PC-9 (cell line): ENCODE results near the gene RUNX1. TPM values are rescaled to one million over a fixed set of nuclear protein-coding genes. Genes with fewer than 3 reads are reported as not detected.
"Not testable (repeated sequence)": the region's sequence is repeated elsewhere in the genome, so short reads cannot be mapped to it uniquely, and the experiment has no call there.

Experiments used
- BruUV-seq: library from RNA; stranded (reverse); fragments of 400-500 nt; replicated peaks from 2 replicates; lab custom pipeline; 2021; lab: Mats Ljungman, UMichigan
- CTCF ChIA-PET: fragments of 300-600 bp; sonication (Branson Sonifier 250); formaldehyde crosslinking; loops from one replicate; lab custom pipeline; 2022; ENCODE audit warnings: antibody characterized with exemption; lab: Charles Lee
- POLR2A ChIA-PET: fragments of 300-600 bp; sonication (Branson Sonifier 250); formaldehyde crosslinking; loops from one replicate; lab custom pipeline; 2022; ENCODE audit warnings: antibody characterized with exemption; ENCODE audit not compliant: unreplicated experiment; lab: Charles Lee
- DNase-seq, 2 experiments: peaks; one replicate each; pipeline versions ENCODE4 v3.0.0 to v3.0.0-alpha.2; 2015 to 2022; ENCODE audit warnings: mixed read lengths in 1 of 2
- H2AFZ ChIP-seq: fragments of 200-600 bp; sonication (generic); 2 replicates; pipeline ENCODE4 v1.8.1; 2017; ENCODE audit warnings: antibody characterized with exemption
- H3F3A ChIP-seq: fragments of 200-600 bp; sonication (generic); 2 replicates; pipeline ENCODE4 v1.8.1; 2017; ENCODE audit warnings: antibody characterized with exemption, mild to moderate bottlenecking, low read depth; ENCODE audit not compliant: insufficient read depth
- H3K27ac ChIP-seq: fragments of 200-600 bp; sonication (generic); 2 replicates; pipeline ENCODE4 v1.6.1; 2016; ENCODE audit warnings: mixed run types
- H3K27me3 ChIP-seq: fragments of 200-600 bp; sonication (generic); 2 replicates; pipeline ENCODE4 v1.6.1; 2016; ENCODE audit warnings: low read depth, mixed run types; ENCODE audit not compliant: insufficient read depth
- H3K36me3 ChIP-seq: fragments of 200-600 bp; sonication (generic); 2 replicates; pipeline ENCODE4 v1.6.1; 2016; ENCODE audit warnings: low read depth, mixed run types
- H3K4me1 ChIP-seq: fragments of 200-600 bp; sonication (generic); replicated peaks from 2 replicates; pipeline ENCODE4 v1.6.1; 2016; ENCODE audit warnings: mixed run types; ENCODE audit not compliant: insufficient read depth
- H3K4me2 ChIP-seq: fragments of 200-600 bp; sonication (generic); 2 replicates; pipeline ENCODE4 v1.6.1; 2017; ENCODE audit warnings: mixed run types
- H3K4me3 ChIP-seq: fragments of 200-600 bp; sonication (generic); 2 replicates; pipeline ENCODE4 v1.6.1; 2016; ENCODE audit warnings: mixed run types
- H3K79me2 ChIP-seq: fragments of 200-600 bp; sonication (generic); 2 replicates; pipeline ENCODE4 v1.6.1; 2017; ENCODE audit warnings: low read depth, mixed run types
- H3K9me2 ChIP-seq: fragments of 200-600 bp; sonication (generic); 2 replicates; pipeline ENCODE4 v1.8.1; 2017; ENCODE audit warnings: mild to moderate bottlenecking; ENCODE audit not compliant: insufficient read depth
- H3K9me3 ChIP-seq: fragments of 200-600 bp; sonication (generic); 2 replicates; pipeline ENCODE4 v1.8.1; 2016; ENCODE audit warnings: low read depth; ENCODE audit not compliant: insufficient read depth
- H4K20me1 ChIP-seq: fragments of 200-600 bp; sonication (generic); 2 replicates; pipeline ENCODE4 v1.8.1; 2017; ENCODE audit not compliant: insufficient read depth
- EZH2 ChIP-seq: fragments of 200-600 bp; sonication (generic); IDR thresholded peaks from 2 replicates; pipeline ENCODE4 v1.8.0; 2017; ENCODE audit warnings: antibody characterized with exemption, low read depth
- intact Hi-C: fragments of 100-400 bp; cut with micrococcal nuclease; formaldehyde crosslinking; loops from one replicate; pipeline ENCODE4 v1.10.0; 2022; ENCODE audit not compliant: unreplicated experiment
- total RNA-seq: library from RNA; stranded (reverse); gene quantifications from 2 replicates; pipeline ENCODE4 v1.2.3, GENCODE V29; 2021
- TF ChIP-seq, protein P1 (sequence below): fragments of 200-600 bp; sonication (generic); conservative IDR thresholded peaks from 2 replicates; pipeline ENCODE4 v1.6.1; 2017; ENCODE audit warnings: mixed run types, antibody characterized with exemption, mild to moderate bottlenecking, moderate library complexity

The RUNX1 gene
- total RNA-seq, 1 experiment from 2014 or later: 58.5 TPM

DNA sequence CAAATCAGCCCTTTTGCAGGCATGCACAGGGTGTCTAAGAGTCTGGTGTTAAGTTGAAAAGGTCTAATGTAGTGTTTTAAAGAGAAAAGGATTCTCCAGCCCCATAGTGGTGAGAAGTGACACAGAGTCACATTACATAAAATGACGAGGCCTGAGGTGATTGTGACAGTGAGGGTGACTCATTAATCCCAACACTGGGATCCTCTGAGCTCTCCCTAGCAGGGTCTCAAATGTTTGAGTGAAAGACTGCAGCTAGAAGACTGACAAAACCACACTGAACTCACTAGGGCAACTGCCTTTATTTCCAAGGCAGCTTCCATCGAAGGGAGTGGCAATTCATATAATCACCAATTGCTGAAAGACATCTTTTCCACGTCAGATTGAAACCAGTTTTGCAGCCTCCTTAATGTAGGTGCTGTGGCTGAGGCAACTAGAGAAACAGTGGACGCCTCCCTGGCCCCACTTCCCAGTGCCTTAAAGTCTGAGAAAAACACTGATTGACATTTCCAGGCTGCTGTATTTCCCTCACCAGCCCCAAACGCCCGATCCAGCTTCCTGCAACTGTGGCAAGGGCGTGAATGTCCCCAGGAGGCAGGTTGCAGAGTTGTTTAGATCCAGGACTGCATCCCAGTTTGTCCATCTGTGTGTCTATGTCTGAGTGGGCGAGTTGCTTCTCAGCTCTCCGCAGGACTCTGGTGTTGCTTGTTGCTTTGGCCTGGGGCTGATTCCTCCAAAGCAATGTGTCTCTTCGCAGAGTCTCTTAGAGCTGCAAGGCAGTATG, 81.4 kb downstream of the RUNX1 start:
- Histone ChIP-seq H4K20me1 (no peaks in the 10 kb centered on the region; the same call in 1 of the 2 replicates), H3K9me2 (no peaks in the 10 kb centered on the region), H3K4me3 (no peak overlapping the region), H2AFZ (no peak overlapping the region), H3K79me2 (peaks cover 72% of the 10 kb centered on the region), H3K4me2 (peak overlapping the region; percentile 72), H3K9me3 (no peaks in the 10 kb centered on the region), H3K4me1 (peaks cover 54% of the 10 kb centered on the region), H3K27ac (peak overlapping the region; percentile 92), H3F3A (peaks cover 30% of the 10 kb centered on the region), H3K27me3 (no peaks in the 10 kb centered on the region), H3K36me3 (peaks cover 6% of the 10 kb centered on the region)
- intact Hi-C loops: loop anchor here (1.0 to 10.0 kb wide), 5 partner anchors 11 to 287 kb away; partner anchors contain the start of gene RUNX1
- CTCF ChIA-PET: interaction anchor here (0.8 kb wide), 1 partner anchor 15 kb away, joined by 3 read pairs; no protein-coding TSS in a partner anchor
- POLR2A ChIA-PET: interaction anchor here (0.5 to 0.6 kb wide), 5 partner anchors 11 to 981 kb away, joined by 3 to 7 read pairs (median 4); no protein-coding TSS in a partner anchor
- BruUV-seq: TSS peak; percentile 81
- TF ChIP-seq, protein P1, sequence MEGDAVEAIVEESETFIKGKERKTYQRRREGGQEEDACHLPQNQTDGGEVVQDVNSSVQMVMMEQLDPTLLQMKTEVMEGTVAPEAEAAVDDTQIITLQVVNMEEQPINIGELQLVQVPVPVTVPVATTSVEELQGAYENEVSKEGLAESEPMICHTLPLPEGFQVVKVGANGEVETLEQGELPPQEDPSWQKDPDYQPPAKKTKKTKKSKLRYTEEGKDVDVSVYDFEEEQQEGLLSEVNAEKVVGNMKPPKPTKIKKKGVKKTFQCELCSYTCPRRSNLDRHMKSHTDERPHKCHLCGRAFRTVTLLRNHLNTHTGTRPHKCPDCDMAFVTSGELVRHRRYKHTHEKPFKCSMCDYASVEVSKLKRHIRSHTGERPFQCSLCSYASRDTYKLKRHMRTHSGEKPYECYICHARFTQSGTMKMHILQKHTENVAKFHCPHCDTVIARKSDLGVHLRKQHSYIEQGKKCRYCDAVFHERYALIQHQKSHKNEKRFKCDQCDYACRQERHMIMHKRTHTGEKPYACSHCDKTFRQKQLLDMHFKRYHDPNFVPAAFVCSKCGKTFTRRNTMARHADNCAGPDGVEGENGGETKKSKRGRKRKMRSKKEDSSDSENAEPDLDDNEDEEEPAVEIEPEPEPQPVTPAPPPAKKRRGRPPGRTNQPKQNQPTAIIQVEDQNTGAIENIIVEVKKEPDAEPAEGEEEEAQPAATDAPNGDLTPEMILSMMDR: no peak
- TF ChIP-seq EZH2: no peak
- peak; percentile 60 to 87 for DNase-seq

DNA sequence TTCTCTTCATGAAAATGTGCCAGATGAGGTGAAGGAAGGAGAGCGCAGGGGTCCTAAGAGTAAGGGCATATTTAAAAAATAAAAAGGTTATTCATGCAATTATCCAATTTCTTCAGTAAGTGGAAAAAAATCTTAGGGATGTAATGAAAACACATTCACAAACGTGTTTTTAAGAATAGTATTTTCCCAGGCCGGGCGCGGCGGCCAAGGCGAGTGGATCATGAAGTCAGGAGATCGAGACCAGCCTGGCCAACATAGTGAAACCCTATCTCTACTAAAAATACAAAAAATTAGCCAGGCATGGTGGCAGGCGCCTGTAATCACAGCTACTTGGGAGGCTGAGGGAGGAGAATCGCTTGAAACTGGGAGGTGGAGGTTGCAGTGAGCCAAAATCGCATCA, 82.2 kb downstream of the RUNX1 start:
- CTCF ChIA-PET, H4K20me1 ChIP-seq, H3K4me3 ChIP-seq, H2AFZ ChIP-seq, H3K9me2 ChIP-seq, H3K4me2 ChIP-seq, BruUV-seq, H3K9me3 ChIP-seq, DNase-seq, H3K27me3 ChIP-seq: not testable (repeated sequence)
- Histone ChIP-seq H3K27ac (peak overlapping the region; percentile 92; the same call in 1 of the 2 replicates), H3K4me1 (peaks cover 54% of the 10 kb centered on the region), H3K36me3 (peaks cover 13% of the 10 kb centered on the region), H3F3A (peaks cover 30% of the 10 kb centered on the region), H3K79me2 (peaks cover 64% of the 10 kb centered on the region)
- POLR2A ChIA-PET: interaction anchor here (0.5 to 0.6 kb wide), 4 partner anchors 11 to 130 kb away, joined by 3 to 7 read pairs (median 4); no protein-coding TSS in a partner anchor
- intact Hi-C loops: loop anchor here (1.0 to 10.0 kb wide), 5 partner anchors 11 to 288 kb away; partner anchors contain the start of gene RUNX1

DNA sequence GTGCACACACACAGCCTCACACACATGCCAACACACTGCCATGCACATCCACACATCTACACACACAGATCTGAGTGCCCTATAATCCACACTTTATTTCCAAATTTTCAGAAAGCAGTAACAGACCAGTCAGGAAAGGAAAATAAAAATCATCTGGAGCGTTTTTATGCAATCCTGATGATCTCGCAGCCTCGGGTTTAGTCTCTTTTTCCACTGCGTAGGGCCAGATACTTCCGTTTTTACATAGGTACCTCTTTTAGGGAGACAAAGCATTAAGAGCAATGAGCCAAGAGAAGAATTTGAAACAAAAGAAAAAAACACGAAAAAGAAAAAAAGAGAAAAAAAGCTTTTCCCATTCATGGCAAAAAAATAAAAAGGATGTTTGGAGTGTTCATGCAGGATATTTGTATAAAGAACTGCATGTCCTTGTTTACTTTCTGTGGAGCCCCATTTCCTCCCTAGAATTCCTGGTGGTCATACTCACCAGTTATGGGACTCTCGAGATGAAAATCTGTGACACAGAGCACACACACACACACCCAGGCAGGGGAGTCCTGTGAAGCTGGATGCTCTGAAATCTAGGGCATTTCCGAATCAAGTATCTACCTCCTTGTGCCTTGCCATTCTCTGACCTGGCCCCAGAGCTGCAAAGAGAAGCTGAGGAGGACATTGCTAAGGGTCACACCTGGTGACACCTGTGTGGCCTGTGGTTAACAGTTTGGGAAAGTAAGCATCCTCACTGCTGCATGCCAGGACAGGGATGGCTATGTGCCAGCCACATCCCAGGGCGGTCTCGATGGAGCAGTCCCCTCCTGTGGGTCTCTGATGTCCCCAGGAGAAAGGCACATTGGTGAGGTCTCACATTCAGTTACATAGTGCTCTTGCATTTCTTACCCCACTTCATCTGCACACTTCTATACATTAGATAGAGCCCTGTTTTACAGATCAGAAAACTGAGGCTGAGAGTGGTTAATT, 83.6 kb downstream of the RUNX1 start:
- no peaks in the 10 kb centered on the region for H3K9me2 ChIP-seq
- peak overlapping the region; percentile 43; the same call in 1 of the 2 replicates for H3K27ac ChIP-seq
- 0 out of 2 replicates have a peak overlapping the region, but pooled peaks have one; percentile 19 for H3K4me2 ChIP-seq
- H3K79me2 ChIP-seq: peaks cover 61% of the 10 kb centered on the region
- H4K20me1 ChIP-seq: peaks cover 4% of the 10 kb centered on the region; the same call in 1 of the 2 replicates
- H3K36me3 ChIP-seq: peaks cover 15% of the 10 kb centered on the region
- TF ChIP-seq, protein P1: no peak
- no peak for TF ChIP-seq EZH2
- H2AFZ ChIP-seq: no peak overlapping the region
- H3K27me3 ChIP-seq: no peaks in the 10 kb centered on the region
- ChIA-PET POLR2A (interaction anchor here (0.5 to 0.7 kb wide), 3 partner anchors 11 to 53 kb away, joined by 3 to 7 read pairs (median 4); no protein-coding TSS in a partner anchor), CTCF (no interaction called here)
- no peak overlapping the region for H3K4me3 ChIP-seq
- BruUV-seq: no TSS peak
- intact Hi-C loops: loop anchor here (5.0 to 10.0 kb wide), 4 partner anchors 73 to 289 kb away; partner anchors contain the start of gene RUNX1
- peak in 1 of 2 experiments; percentile 64 for DNase-seq
- H3K9me3 ChIP-seq: no peaks in the 10 kb centered on the region
- H3K4me1 ChIP-seq: peaks cover 53% of the 10 kb centered on the region
- peaks cover 30% of the 10 kb centered on the region for H3F3A ChIP-seq
